HTERT RPE-1 (cell line): ENCODE measurements around the gene AAGAB.

ENCODE experiments used
- in situ Hi-C: fragments of 300-500 bp; cut with MboI; formaldehyde crosslinking; loops from 4 replicates; pipeline ENCODE4 v1.14.3; 2020; ENCODE audit warnings: low sequenced_read_pairs

Gene AAGAB

GRCh38 chr15:67190326-67190725 lies 64.1 kb downstream of the AAGAB start:
- in situ Hi-C loops, result no loop called here

DNA sequence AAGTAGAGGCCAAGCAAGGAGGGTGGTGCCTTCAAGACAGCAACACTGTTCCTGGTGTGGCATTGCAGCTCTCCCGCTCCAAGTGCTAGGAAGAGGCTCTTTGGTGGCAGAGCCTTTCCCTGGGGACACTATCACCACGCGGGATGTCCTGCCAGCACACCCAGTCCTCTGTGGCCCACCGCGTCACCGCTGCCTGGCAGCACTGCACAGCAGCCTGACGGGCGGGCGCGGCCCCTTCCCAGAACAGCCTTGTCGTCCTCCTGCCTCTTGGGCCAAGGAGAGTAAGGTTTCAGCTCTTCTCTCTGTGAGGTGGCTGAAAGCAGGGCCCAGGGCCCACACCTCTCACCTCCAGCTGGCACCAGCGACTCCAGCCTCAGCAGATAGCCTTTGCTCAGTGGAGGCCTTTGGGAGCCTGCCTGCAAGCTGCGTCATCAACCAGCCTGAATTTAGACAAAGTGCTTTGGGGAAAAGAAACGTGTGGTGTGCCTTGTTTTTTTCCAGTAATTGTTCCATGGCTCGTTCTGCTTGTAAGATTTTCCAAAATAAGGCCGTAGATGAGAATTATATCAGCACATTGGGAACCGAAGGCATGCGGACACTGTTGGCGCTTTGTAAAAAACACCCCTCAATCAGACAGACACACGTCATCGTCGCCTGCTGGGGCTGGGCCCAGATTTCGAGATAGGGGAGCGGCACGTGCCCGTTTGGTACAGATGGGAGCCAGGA lies 65.0 kb downstream of the AAGAB start:
- in situ Hi-C loops, result no loop called here

DNA sequence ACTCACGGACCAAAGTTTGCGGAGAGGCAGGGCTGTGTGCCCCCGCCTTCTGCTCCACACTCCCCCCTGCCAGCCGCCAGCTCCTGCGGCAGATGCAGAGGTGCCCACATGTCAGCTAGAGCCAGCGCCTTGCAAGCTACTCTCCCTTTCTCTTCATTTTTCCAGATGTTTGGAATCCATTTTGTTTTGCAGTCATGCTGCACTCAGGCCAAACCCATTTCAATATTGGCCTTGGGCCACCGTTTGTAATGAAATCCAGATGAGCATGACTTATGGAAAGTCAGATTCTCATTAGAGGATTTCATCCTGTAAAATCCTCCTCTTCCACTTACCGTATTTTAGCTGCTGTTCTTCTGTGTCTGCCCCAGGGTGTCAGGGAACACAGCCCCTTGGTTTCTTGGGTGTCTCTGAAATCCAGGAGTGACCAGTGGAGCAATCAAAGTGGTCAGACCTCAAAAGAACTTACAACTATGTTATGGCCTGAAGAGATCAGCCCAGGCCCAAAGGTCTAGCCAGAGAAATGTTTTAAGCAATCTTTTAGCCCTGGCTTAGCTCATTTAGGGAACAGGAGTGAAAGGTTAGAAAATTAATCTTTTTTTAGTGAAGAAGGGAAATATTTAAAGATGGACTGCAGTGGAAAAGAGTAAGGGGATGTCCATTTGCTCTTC lies 65.8 kb downstream of the AAGAB start:
- in situ Hi-C loops, result no loop called here

DNA sequence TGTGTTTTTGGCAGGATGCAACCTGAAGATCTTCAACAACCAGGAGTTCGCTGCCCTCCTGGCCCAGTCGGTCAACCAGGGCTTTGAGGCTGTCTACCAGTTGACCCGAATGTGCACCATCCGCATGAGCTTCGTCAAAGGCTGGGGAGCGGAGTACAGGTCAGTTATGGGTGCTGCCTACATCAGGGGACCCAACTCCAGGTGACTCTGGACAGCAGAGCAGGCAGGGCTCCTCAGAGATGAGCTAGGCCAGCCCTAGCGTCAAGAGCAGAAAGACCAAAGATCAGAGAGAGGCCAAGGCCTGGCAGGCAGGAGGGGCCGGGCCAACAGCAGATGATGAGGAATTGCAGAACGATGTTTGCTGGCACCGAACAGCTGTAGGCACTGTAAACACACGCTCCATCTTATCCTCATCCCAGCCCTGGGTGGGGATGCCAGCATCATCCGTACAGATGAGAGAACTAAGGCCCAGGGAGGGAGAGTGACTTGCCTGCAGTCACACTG lies 67.1 kb downstream of the AAGAB start:
- in situ Hi-C loops, result no loop called here

DNA sequence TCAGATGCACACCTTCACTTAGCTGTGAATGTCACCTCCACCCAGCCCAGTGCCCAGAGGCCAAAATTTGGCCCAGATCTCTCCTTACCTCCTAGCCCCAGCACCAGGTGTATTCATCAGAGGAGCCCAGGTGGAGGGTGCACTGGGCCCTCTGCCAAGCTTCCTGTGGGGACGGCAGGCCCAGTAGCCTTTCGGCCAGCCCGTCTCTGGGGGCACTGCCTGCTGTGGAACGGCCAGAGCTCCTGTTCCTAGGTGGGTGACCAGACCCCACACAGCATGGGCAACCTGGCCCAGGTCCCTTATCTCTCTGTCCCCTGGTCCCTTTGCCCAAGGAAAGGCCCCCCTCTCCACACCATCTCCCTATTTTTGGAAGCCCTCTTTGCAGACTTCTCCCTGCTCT lies 67.8 kb downstream of the AAGAB start:
- in situ Hi-C loops, result no loop called here

DNA sequence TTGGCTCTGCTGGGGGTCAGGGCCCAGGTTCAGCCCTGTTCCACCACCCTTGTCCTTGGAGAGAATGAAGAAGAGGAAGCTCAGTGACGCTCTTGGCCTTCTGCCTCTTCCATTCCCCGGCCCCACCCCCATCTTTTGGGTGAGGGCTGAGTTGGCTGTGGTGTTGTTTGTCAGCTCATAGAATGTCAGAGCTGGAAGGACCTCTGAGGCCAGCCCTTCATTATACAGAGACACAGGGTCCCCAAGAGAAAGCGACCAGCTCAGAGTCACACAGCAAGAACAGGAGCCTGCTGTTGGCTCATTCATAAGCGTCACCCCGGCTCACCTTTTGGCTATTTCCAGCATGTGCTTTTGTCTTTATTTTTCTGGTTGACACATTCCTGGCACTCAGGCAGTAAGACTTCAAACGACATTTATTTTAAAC lies 68.2 kb downstream of the AAGAB start:
- in situ Hi-C loops, result no loop called here

DNA sequence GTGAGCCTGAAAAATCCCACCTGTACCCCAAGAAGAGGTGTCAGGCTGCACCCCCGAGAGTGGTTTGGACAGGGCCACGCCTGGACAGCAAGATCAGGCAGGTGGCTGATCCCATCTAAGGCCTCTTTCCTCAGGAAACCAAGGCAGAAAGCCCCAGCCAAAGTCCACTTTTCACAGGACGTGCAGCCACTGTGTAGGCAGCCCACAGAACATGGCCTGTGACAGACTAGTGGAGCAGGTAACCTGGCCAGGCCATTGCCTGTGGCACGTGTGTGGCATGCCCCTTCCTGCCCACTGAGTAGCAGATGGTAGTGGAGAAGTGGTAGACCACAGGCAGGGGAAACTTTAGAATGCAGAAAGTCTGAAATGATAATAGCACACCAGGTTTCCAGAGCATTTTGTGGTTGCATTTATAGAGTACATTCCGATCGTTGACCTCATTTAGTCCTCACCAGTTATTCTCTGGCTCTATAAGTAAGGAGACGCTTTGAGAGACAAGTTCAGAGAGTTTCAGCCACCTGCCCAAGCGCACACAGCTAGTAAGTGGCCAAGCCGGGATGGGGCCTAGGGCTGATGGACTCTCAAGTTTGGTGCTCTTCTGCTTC lies 68.7 kb downstream of the AAGAB start:
- in situ Hi-C loops, result no loop called here

- in situ Hi-C loops, result no loop called here
Observed at GRCh38 chr15:67185051-67185450, 69.4 kb downstream of the AAGAB start.

GRCh38 chr15:67184208-67184925 lies 70.1 kb downstream of the AAGAB start:
- in situ Hi-C loops, result no loop called here

GRCh38 chr15:67183443-67184169 lies 70.9 kb downstream of the AAGAB start:
- in situ Hi-C loops, result no loop called here

- in situ Hi-C loops, result no loop called here
Observed at GRCh38 chr15:67181221-67181639, 73.2 kb downstream of the AAGAB start.

DNA sequence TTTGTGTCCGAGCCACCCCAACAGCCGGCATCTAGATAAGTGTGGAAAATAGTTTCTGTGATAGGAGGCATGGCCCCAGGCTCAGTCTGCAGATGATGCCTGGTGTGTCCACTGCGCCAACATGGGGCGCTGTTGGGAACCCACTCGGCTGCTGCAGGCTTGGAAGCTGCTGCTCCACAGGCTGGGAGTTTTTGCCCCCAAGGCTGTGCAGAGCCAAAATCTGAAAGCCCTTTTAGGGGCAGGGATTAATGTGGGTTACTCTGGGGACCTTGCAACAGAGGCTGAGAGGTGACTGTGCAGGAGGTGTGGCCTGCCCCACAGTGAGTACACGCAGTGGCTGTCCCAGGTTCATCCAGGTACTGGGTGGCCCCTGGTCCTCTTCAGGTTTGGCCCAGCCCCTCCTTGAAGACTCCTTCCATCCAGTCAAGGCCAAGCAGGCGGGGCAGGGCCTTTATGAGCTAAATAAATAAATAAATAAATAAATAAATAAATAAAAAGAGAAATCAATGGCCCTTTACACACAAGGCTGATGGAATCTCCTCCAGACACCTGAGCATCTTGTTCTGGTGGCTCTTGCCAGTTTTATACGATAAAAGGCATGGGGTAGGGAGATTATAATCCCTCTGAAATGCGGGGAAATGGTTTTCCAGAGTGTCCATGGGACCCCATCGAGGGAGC lies 73.8 kb downstream of the AAGAB start:
- in situ Hi-C loops, result no loop called here

- in situ Hi-C loops, result no loop called here
Observed at GRCh38 chr15:67180035-67180434, 74.4 kb downstream of the AAGAB start.

DNA sequence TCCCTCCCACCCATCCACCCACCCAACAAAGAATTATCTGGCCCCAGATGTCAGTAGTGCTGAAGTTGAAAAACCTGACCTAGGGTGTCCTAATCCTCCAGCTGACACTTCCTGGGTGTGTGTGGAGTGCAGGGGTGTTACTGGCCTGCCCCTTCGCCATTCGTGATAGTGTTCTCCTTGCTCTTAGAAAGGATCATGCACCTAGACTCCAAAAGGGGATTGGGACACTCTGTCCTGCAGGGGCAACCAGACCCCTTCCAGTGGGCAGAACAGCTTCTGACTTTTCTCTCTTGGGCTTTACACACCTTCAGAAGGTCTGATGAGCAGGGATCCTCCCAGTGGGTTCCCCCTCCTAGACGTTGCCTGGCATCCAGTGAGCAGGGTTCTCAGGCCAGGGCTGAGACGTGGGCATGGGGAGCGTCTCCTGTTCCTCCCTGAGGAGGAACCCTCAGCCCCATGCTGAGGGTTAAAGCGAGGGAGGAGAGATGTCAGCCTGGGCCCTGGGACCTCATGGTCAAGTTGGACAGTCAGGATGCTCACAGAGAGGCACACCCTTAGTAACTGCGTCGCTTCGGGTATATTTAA lies 75.0 kb downstream of the AAGAB start:
- in situ Hi-C loops, result no loop called here

DNA sequence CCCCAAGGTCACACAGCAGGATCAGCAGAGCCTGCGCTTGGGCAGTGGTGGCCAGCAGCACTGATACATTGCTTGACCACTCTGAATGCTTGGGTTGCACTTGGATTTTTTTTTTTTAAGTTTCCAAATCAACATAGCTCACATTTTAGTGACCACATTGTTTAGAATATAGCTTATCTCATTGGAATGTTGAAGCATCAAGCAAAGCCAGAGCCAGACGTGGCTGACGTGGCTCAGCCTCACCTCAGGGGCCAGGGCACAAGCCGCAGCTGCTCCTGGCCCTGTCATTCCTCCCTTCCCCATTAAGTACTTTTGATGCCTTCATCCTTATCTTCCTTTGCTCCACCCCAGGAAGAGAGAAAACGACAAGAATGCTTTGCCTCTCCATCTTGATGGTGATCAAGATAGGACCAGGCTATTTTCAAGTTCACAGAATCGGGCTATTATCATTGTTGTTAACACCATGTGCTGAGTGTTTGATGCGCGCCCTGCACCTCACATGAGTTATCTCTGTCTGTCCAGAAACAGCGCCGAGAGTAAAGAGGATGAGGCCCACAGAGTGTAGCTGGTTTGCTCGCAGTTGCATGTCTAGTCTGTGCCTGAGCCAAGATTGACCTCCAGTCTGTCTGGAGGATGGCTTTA lies 75.8 kb downstream of the AAGAB start:
- in situ Hi-C loops, result no loop called here

- in situ Hi-C loops, result no loop called here
Observed at GRCh38 chr15:67177752-67178151, 76.7 kb downstream of the AAGAB start.

- in situ Hi-C loops, result no loop called here
Observed at GRCh38 chr15:67176195-67176971, 78.1 kb downstream of the AAGAB start.

- in situ Hi-C loops, result no loop called here
Observed at GRCh38 chr15:67175643-67176071, 78.8 kb downstream of the AAGAB start.
